Vagina (tissue), 2 donors: ENCODE results near the gene IFNLR1.

Source experiments
- CTCF ChIP-seq, 3 experiments: fragments of 450-650 bp in 2 of 3; fragments of 200-600 bp in 1 of 3; sonication (generic) in 1 of 3; IDR thresholded peaks; one replicate each; pipeline ENCODE4 v1.5.1; 2017 to 2019; ENCODE audit warnings: antibody characterized with exemption in 3 of 3, mild to moderate bottlenecking in 2 of 3, moderate library complexity in 2 of 3
- POLR2A ChIP-seq, 2 donors: fragments of 450-650 bp; IDR thresholded peaks; one replicate each; pipeline ENCODE4 v1.6.1; 2017; ENCODE audit warnings: antibody characterized with exemption in 2 of 2, mild to moderate bottlenecking in 2 of 2, moderate library complexity in 2 of 2

GRCh38 chr1:24172598-24172997, 14.5 kb downstream of the IFNLR1 start:
- no peak for TF ChIP-seq POLR2A (IDR thresholded peaks at IDR 0.05)
- no peak for TF ChIP-seq CTCF (IDR thresholded peaks at IDR 0.05)
